ENCODE measurements around the gene RCL1.
A peak's percentile ranks its signal among the peaks of the same experiment; 100 is the strongest.

Gene RCL1

DNA sequence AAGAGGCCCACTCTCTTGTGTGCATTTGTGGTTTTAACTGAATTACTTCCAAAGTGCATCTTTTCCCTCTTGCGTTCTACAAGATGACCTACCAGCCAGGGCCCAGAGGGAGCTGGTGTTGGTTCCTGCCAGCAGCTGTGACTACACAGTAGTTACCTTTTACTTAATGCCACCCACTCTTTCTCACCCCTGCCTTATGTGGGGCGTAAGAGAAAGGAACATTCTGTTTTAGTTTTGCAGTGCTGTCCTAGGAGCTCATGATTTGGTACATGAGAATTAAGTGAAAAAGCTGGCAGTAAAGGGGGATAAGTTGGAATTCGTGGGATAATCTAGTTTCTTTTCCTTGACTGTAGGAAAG lies 45.4 kb downstream of the RCL1 start:
- DNase-seq: peak in 6 of 56 donors; percentile 7 to 18 (median 13)

DNA sequence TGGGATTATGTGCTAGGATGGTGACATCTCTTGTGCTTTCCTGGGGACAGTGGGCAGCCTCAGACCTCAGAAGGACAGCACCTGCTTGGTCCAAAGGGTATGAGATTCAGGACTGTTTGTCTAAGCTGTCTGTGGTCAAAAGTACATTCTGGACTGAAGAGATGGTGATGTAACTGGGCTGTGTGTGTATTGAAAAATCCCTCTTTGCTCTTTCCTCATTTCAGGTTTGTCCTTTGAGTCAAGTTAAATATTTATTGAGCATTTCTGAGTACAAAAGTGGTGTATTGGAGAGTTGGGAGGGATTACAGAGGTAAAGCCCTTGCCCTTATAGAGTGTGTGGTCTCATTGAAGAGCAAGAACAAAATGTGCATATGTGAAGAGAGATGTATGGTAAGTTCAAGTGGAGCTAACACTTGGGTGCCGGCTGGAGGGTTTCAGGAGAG lies 46.7 kb downstream of the RCL1 start:
- no peak for DNase-seq

DNA sequence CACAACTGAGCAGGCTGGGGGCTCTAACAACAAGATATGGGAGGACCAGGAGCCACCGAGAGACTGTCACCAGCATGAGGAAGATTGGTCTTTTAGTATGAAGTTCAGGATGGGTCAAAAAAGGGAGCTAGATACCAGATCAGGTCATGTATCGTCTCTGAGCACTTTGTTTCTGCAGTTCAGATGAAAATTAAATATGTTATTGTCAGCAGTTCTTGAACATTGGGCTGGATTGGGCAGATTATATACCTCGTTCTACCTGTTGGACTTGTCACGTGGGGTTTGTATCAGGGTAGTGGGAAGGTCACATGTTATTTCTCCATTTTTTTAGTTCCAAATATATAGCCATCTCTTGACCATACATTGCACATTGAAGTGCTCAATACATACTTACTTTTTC lies 47.3 kb downstream of the RCL1 start:
- no peak for DNase-seq

DNA sequence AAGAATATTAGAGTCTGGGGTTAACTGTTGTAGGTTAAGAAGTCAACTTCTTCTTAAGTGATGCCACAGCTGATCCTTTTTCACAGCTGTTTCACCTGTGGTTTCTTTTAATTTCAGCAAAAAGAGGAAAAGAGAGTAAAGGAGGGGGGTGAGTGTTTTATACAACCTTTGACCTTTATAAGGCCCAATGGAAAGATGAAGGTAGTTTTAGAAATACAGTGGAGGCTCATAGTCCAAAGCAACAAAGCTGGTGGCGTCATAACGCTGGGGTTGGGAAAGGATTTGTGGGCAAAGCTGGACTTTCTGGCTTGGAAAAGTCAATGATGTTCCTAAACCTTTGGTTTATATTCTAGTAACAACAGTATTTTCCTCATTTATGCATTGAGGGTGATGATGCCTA lies 49.5 kb downstream of the RCL1 start:
- no peak for DNase-seq

DNA sequence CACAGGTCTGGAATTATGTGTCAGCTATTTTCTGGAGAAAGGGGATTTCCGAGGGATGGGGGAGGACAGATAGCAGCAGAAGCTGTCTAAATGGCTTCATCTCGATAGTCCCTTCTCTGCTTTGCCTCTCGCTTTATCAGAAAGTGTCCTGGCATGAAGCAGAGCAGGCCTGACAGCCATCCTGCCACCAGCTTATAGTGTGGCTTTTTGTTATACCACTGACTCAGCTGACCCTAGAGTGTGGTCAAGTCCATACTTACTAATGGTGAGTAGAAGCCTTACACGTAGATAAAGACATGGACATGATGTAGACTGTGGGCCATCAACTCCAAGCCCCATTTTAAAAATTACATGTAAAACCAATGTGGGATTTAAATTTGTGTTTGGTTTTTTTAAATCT lies 50.0 kb downstream of the RCL1 start:
- DNase-seq: no peak

DNA sequence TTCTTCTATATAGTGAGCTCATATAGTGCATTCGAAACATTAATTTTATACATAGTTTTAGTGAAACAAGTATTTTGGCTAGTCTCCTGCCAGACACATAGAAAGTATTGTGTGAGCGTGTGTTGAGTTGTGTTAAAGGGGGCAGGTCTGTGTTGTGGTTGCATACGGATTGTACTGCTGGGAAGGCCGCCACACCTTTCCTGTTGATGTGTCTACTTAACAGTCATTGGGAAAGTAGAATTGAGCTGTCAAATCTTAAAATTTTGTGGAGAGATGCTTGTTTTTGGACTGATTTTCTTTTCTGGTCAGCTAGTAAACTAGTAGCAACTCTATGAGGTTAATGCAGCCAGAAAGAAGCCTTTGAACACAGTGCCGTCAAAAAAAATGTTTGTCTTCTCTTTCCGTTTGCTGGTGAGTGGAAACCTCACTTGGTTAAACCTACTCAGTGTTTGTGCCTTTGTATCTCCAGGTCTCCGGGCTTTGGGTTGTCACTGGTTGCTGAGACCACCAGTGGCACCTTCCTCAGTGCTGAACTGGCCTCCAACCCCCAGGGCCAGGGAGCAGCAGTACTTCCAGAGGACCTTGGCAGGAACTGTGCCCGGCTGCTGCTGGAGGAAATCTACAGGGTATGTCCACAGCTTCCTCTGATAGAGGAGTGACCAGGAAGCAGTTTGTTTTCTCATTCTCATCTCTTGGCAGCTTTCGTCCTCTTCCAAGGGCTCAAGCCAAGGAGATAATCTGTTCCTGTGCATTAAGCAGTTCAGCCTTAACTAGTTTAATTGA lies 51.5 kb downstream of the RCL1 start:
- DNase-seq: no peak

DNA sequence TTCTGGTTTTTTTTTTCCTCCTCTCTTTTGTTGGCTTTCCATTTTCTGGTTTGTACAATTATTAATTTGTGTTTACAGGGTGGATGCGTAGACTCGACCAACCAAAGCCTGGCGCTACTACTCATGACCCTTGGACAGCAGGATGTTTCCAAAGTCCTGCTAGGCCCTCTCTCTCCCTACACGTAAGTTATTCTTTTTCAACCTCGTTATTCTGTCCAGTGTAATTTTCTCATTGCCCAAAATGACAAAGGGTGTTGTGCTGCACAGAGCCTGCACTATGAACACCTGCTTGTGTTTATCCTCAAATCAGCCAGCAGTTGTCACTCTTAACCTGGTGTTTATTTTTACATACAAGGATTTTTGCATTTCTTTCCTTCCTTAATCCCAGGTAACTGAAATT lies 56.6 kb downstream of the RCL1 start:
- DNase-seq: no peak

DNA sequence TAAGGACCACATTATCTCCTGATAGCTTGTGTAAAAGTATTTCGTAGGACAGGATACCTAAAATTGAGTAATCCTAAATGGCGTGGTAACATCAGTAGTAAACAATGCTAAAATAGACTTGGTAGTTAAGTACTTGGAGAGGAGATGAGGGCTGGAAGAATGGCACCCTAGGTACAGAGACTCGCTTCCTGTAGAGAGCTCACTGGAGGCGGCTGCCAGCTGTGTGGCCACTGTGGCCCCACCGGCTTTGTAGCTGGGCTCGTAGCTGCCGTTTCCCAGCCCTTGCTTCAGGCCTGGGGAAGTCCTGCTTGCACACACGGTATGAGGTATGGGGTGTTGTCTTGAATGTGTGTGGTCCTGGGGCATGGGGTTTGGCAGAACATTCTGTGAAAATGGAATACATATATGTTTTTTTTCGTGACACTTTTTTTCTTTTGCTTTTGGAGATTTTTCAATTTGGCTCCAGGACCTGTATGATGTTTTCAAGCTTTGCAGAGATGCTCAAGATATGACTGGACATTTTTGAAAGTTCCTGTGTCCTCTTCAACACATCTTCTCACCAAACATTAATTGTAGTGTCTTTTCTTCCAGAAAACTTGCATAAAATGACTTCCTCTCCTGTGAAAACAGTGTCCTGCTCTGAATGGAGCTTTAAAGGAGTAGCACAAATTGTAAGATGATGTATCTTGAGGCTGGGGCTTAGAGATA lies 58.0 kb downstream of the RCL1 start:
- DNase-seq: no peak

DNA sequence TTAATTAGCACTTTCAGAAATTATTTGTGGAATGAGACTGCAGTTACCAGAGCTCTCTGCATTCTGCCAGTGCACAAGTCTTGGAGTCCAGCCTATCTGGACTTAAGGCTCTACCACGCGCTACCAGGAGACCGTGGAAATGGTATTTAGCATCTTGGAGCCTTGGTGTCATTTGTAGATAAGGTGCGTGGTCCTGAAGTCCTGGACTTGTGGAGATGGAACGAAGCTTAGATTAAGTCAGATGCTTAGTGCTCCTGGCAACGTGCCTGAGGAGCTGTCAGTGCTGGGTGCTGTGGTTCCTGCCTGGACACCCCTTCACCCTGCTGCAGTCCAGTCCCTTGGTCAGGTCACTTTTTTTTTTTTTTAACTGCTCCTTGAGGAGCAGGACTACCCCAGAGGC lies 59.7 kb downstream of the RCL1 start:
- no peak for DNase-seq

DNA sequence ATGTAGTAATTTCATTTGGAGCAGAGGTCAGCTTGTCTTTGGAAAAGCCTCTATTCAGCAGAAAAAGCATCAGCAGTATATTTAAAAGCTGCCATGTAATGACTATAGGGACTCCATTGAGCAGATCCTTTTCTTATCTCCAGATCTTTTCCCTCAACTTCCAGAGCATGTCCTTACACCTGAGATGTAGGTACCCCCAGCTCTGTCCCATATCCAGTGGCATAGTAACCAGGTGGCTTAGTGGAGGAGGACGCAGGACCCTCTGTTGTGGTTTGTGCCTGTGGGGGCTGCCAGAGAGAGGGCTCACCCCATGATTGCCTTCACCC lies 61.5 kb downstream of the RCL1 start:
- no peak for DNase-seq

DNA sequence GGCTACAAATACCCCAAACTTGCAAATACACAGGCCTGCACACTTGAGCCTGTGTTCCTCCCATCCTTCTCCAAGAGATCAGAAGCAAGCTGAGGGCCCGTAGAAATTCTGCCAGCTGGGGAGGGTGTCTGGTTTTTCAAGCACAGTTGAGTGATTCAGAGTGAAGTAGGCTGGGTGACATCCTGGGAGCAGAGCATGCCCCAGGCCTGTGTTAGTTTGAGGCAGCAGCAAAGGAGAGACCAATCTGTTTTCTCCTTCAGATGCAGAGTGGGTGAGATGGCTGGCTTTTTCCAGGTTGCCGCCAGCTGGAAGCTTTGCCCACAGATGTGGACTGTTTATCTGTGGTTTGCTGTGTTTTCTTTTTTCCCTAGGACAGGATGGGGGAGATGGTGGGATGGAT lies 63.1 kb downstream of the RCL1 start:
- DNase-seq: peak in 13 of 56 donors; percentile 0 to 38 (median 11)

DNA sequence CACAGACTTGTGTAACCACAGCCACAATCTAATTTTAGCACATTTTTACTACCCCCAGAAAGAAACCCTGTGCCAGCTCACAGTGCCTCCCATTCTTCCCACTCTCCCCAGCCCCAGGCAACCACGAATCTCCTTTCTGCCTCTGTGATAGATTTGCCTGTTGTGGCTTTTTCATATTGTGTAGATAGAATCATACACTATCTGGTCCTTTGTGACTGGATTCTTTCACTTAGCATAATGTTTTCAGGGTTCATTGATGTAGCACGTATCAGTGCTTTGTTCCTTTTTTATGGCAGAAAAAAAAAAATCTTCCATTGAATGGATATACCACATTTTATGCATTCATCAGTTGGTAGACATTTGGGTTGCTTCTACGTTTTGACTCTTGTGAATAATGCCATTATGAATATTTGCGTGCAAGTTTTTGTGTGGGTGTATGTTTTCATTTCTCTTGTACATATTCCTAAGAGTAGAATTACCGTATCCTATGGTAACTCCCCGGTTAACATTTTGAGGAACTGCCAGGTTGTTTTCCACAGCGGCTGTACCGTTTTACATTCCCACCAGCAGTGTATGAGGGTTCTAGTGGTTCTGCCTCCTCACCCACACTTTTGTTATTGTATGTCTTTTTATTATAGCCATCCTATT lies 64.5 kb downstream of the RCL1 start:
- DNase-seq: no peak

DNA sequence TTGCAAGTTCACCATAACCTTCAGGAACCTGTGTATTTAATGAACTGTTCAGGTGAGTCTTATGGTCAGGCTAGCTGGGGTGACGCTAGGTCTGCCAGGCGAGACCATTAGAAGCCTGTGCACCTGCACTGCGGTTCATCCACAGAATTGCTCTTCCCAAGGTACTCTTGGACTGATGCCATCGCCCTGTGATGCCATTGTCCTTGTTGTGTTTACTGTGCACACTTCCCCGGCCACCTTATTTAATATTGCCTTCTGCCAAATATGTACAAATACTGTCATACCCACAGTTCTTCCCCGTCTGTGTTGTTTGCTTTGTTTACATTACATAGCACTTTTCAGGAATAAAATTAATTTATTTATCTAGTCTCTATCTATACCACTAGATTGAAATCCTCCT lies 66.3 kb downstream of the RCL1 start:
- DNase-seq: no peak

DNA sequence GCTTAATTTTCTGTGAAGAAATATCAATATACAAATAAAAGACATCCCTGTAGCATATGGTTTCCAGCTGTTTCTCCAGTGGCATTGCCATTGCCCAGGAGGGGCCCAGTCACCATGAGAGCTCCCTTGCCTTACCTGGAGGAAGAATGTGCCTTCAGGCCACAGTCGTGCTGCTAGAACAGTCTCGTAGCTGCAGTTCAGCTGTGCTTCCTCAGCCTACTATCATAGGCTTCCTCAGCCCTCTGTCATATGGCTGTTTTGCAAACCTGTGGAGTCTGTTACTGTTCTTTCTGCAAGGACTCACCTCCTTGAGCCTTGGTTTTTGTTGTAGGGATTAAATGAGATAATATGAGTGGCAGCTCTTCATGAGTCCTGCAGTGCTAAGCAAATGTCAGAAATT lies 67.6 kb downstream of the RCL1 start:
- DNase-seq: no peak

DNA sequence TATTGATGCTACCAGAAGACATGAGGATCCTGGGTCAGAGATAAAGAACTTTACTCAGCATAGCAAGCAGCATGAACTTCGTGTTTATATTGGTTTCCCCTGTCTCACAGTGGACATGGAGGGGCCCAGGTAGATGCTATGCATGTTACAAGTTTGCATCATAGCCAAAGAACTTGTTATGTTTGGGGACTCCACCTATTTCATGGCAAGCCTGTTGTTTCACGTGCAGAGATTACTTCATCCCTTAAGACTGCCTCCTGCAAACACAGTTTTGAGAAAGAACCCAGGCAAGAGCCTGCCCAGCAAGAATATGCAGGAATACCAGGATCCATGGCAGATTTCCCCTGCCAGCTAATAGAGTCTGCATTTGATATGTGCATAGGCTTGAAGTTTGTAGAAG lies 68.4 kb downstream of the RCL1 start:
- no peak for DNase-seq

DNA sequence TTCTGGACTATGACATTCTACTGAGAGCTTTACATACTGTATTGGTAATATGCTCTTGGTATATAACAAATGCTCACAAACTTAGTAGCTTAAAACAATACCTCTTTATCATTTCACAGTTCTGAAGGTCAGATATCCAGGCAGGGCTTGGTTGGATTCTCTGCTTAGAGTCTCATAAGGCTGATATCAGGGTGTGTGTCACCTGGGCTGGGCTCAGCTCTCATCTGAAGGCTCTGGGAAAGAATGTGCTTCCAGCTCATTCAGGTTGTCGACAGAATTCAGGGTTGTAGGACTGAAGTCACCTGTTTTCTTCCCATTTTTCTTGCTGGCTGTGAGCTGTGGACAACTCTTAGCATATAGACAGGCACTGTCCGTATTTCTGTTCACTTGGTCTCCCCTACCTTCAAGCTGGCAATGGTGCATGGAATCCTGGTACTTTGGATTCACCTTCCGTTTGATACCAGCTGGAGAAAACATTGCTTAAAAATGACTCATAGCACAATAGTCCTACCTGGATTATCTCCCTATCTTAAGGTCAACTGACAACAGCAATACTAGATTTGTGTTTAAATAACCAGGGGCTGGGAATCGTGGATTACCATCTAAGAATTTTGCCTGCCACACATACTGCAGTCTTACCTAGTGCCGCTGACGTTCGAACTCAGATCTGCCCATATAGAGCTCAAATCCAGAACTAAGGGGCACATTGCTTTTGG lies 69.2 kb downstream of the RCL1 start:
- DNase-seq: no peak

DNA sequence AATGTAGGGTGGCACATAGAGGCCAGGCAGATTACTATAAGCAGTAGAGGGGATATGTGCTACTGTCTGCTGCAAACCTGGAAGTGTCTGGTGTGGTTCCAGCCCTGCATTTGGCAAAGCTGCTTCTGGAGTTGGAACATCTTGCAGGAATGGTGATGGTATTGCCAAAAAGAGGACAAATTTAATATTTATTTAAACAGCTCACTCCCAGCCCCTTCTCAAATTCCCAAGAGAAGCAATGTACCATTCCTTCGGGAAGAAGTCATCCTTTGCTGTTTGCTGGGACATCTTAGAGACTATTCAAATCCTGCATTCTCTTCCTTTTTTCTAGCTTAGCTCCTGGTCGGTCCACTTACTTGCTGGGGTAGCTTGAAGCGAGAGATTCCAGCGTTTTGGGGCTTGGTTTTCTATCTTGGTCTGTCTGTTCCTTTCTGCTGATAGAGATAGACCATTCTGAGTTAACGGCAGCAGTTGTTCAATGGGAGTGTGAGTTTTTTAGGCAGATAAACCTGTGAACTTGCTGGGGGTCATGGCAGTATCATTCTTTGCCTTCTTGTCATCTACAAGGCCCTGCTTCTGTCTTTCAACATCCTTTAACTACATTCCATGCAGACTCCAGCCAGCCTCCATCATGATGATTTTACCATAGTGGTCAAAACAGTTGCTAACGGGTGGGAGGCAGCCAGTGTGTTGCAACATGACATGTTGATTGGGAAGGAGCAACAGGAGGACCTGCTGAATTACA lies 69.9 kb downstream of the RCL1 start:
- no peak for DNase-seq

DNA sequence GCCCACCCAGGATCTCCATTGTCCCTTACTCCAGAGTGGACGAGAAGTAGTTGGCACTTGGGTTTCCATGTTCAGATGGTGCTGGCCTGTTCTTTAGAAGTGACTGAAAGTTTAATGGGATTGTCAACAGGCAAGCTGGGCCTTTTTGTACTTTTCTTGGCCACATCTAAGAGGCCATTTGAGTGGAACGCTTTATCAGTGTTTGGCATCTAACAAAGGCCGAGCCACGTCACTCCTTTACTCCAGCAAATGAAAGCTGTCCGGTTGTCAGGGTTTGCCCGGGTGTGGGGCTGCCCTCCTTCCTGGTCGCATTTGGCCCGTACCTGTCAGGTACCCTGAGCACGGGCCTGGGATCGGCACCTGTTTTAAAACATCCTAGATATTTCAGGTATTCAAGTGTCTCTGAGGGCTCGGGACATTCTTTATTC lies 71.5 kb downstream of the RCL1 start:
- DNase-seq: no peak

DNA sequence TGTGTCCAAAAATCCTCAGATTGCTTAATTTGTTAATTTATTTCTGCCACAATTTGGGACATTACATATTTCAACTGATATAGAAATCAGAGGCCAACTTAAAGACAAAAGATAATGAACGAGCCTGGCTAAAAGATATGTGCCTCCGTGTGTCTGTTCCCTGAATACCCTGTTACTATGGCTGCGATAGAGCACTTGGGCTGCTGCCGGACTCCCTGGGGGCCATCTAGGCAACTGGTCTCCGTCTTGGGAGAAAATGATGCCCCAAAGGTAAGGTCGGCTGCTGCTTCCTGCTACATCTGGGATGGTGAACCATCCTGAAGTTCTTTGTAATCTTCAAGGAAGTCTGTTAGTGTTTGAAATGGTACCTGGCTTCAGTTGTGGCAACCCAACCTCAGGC lies 72.0 kb downstream of the RCL1 start:
- no peak for DNase-seq

DNA sequence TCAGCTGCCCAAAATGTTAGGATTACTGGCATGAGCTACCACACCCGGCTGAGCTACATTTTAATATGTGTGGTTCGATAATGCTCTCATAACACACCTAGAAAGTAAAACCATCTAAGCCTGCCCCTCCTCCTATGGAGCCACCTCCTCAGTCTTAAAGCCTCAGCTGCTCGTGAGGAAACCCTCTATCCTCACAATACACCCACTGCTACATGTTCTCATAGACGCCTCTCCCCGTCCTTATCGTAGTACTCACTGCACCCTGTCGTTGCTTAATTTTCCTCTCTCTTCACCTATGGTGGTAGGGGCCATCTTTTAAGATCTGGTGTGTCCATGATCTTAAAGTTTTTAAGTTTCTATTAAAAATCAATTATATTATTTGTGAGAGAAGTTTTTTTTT lies 72.9 kb downstream of the RCL1 start:
- DNase-seq: peak in 9 of 56 donors; percentile 0 to 33 (median 13)

DNA sequence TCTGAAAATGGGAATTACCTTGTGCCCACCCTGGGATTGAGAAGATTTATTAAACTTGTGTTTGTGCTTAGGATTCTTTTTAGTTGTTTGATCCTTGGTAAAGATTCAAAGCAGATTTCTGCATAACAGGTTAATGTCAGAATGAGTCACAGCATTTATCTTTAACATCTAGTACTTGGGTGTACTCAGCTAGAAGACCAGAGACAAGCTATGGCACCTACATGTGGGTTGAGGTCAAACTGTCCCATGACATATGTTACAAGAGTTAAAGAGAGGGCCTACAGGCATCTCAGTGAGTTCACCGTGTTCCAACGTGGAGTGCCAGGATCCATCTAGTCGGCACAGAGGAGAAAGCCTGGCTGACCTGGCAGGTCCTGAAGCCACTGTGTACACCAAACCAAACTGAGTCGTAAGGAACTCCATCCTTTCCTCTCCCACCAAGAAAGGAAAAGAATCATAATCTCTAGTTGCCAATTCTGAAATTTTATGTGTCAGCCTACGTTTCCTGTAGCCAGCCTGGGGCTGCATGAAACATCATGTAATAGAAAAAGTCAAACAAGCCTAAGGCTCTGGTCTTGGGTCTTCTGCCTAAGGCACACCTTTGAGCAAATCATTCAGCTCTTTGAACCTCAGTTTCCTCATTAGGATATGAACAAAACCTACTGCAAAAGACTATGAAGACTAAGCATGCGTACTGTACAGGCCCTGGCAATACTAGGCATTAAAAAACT lies 73.7 kb downstream of the RCL1 start:
- no peak for DNase-seq
